Adrenal gland (tissue), 19 donors: ENCODE results near the gene CPD. TPM values are rescaled to one million over a fixed set of nuclear protein-coding genes. Genes with fewer than 3 reads are reported as not detected.

Experiments used
- DNase-seq, 7 donors: peaks; one replicate each; pipeline ENCODE4 v3.0.0-alpha.2; 2019 to 2020
- H3K27ac ChIP-seq, 5 donors: fragments of 200-600 bp; sonication (generic) in 4 of 5; 1 replicate in 3 of 5; 2 replicates in 2 of 5; pipeline versions ENCODE4 v1.5.1 to v1.8.0; 2016 to 2020; ENCODE audit warnings: mild to moderate bottlenecking in 1 of 5
- H3K27me3 ChIP-seq: fragments of 200-600 bp; 2 replicates; pipeline ENCODE4 v1.8.0; 2021
- H3K36me3 ChIP-seq, 2 donors: fragments of 200-600 bp; replicated peaks in 1 of 2; 1 replicate in 1 of 2; 2 replicates in 1 of 2; pipeline versions ENCODE4 v1.5.1 to v1.8.0; 2018 to 2022
- H3K4me1 ChIP-seq, 2 donors: fragments of 200-600 bp; replicated peaks in 1 of 2; 1 replicate in 1 of 2; 2 replicates in 1 of 2; pipeline versions ENCODE4 v1.5.1 to v1.8.0; 2018 to 2021
- H3K4me3 ChIP-seq, 4 donors: fragments of 200-600 bp; sonication (generic) in 3 of 4; one replicate each; pipeline ENCODE4 v1.5.1; 2016 to 2018
- H3K9me3 ChIP-seq, 3 donors: fragments of 200-600 bp; sonication (generic) in 1 of 3; replicated peaks in 1 of 3; 1 replicate in 2 of 3; 2 replicates in 1 of 3; pipeline versions ENCODE4 v1.5.1 to v1.8.0; 2016 to 2021
- CTCF ChIP-seq, 6 experiments: fragments of 450-650 bp in 4 of 6; fragments of 200-600 bp in 2 of 6; sonication (generic) in 1 of 6; IDR thresholded peaks; 1 replicate in 5 of 6; 2 replicates in 1 of 6; pipeline versions ENCODE4 v1.5.1 to v1.8.0; 2016 to 2021; ENCODE audit warnings: antibody characterized with exemption in 6 of 6, mild to moderate bottlenecking in 2 of 6, moderate library complexity in 1 of 6
- POLR2A ChIP-seq, 2 donors: fragments of 450-650 bp; IDR thresholded peaks; one replicate each; pipeline ENCODE4 v1.6.1; 2017; ENCODE audit warnings: antibody characterized with exemption in 2 of 2, mild to moderate bottlenecking in 2 of 2, moderate library complexity in 1 of 2
- WGBS, 4 donors: extraction: QIAGEN DNeasy Blood & Tissue Kit in 2 of 4; methylation state at CpG; one replicate each; pipeline versions ENCODE4 v1.1.5 to v1.1.7; 2013 to 2017; 5-methylcytosine and 5-hydroxymethylcytosine counted together
- intact Hi-C, 2 donors: fragments of 100-400 bp; cut with DNase I; formaldehyde crosslinking; loops; one replicate each; pipeline versions ENCODE4 v1.14.1 to v1.15.0; 2022 to 2023
- long read RNA-seq, 10 donors: library from polyadenylated mRNA in 3 of 10; unstranded in 2 of 10; stranded (forward) in 1 of 10; transcript quantifications; one replicate each; pipeline ENCODE4 v2.0.0 and lab custom pipeline, GENCODE V29; 2021 to 2026
- polyA plus RNA-seq, 3 donors: library from polyadenylated mRNA; stranded (reverse); fragments of 200-250 nt in 2 of 3; fragments of 350-450 nt in 1 of 3; fragmentation: Illumina TruSeq in 1 of 3; extraction: RNeasy Lipid Tissue Mini Kit (QIAGEN cat#74804) in 1 of 3; gene quantifications; one replicate each; pipeline ENCODE4 v1.2.3, GENCODE V29; 2013 to 2014
- total RNA-seq, 9 donors: library from RNA; depleted of rRNA in 4 of 9; stranded (reverse); fragments of >200 nt in 4 of 9; fragments of 120-200 nt in 1 of 9; fragmentation: NEBNext Ultra II Directional in 1 of 9; extraction: Animal tissue kit (Norgen Biotek cat#: 25700) in 1 of 9; gene quantifications; one replicate each; pipeline versions ENCODE4 v1.1.0 to v1.2.4, GENCODE V29; 2013 to 2023
- donor health status: healthy with polysubstance abuse.
- donor health status: Bipolar disorder and iron deficiency.
- donor health status: DM: yes; HTN: yes; CAD: no.
- donor health status: DM: no; HTN: no; CAD: no.
- donor health status: DM: no; HTN: no; CAD: no.
- donor health status: DM: yes; HTN: yes; CAD: no.

The CPD gene
- total RNA-seq (10 to 100 TPM; 27.2 to 52.8 (median 35.1) TPM), polyA plus RNA-seq (10 to 100 TPM in 1 of 3 donors, 1 to 10 TPM in 2; 4.2 to 22.2 (median 5.1) TPM)
- long read RNA-seq, donor 1, full-length matches to known transcripts: 3 of 3 reads
- long read RNA-seq, donor 1, partial matches to known transcripts: 0 of 3 reads
- long read RNA-seq, donor 1, other reads (novel, unspliced or antisense): 0 of 3 reads
- long read RNA-seq, donor 2, partial matches to known transcripts: 0 of 1 reads
- long read RNA-seq, donor 2, other reads (novel, unspliced or antisense): 0 of 1 reads
- long read RNA-seq, donor 3: 0 reads
- long read RNA-seq, donor 4, partial matches to known transcripts: 0 of 2 reads
- long read RNA-seq, donor 4, other reads (novel, unspliced or antisense): 2 of 2 reads
- long read RNA-seq, donor 5, full-length matches to known transcripts: 10 of 21 reads
- long read RNA-seq, donor 5, partial matches to known transcripts: 3 of 21 reads
- long read RNA-seq, donor 5, other reads (novel, unspliced or antisense): 8 of 21 reads
- long read RNA-seq, donor 6, full-length matches to known transcripts: 1 of 2 reads
- long read RNA-seq, donor 6, partial matches to known transcripts: 1 of 2 reads
- long read RNA-seq, donor 6, other reads (novel, unspliced or antisense): 0 of 2 reads
- long read RNA-seq, donor 7: 0 reads
- long read RNA-seq, donor 8, full-length matches to known transcripts: 6 of 6 reads
- long read RNA-seq, donor 8, partial matches to known transcripts: 0 of 6 reads
- long read RNA-seq, donor 8, other reads (novel, unspliced or antisense): 0 of 6 reads
- long read RNA-seq, donor 9: 0 reads
- long read RNA-seq, donor 10, full-length matches to known transcripts: 2 of 2 reads
- long read RNA-seq, donor 10, partial matches to known transcripts: 0 of 2 reads
- long read RNA-seq, donor 10, other reads (novel, unspliced or antisense): 0 of 2 reads

- TF ChIP-seq CTCF (IDR thresholded peaks at IDR 0.05) (peak in 3 of 6 experiments; percentile 7 to 35 (median 15)), POLR2A (IDR thresholded peaks at IDR 0.05) (peak; percentile 74 to 83)
- Histone ChIP-seq H3K9me3 (no peaks in the 10 kb centered on the region), H3K27me3 (no peaks in the 10 kb centered on the region), H3K4me3 (peak within 1 kb of the TSS; percentile 50 to 89 (median 79)), H3K36me3 (no peaks in the 10 kb centered on the region), H3K4me1 (peaks cover 13 to 40% of the 10 kb centered on the region in 2 donors), H3K27ac (peak within 1 kb of the TSS in 4 of 5 donors; percentile 38 to 90 (median 83))
- intact Hi-C loops: no loop called here
- WGBS, 4 donors: 0 to 2% (median 0%) methylated on average over 17 to 59 of the region's 59 CpGs
- DNase-seq: peak; percentile 95 to 99 (median 98)
These were observed at the start of gene CPD for GRCh38 chr17:30378825-30379302. TSS of gene CPD (plus strand) at chr17:30378927. CDS start at chr17:30378981, 54 bp downstream.

GRCh38 chr17:30332057-30332542 lies 46.6 kb upstream of the CPD start:
- H3K9me3 ChIP-seq: no peaks in the 10 kb centered on the region
- no peak overlapping the region for H3K4me3 ChIP-seq
- no peak overlapping the region for H3K27ac ChIP-seq
- TF ChIP-seq POLR2A (IDR thresholded peaks at IDR 0.05) (no peak), CTCF (IDR thresholded peaks at IDR 0.05) (no peak)
- intact Hi-C loops: loop anchor here in 1 of 2 donors (10.0 kb wide), 1 partner anchor 227 kb away; no protein-coding TSS in a partner anchor
- H3K4me1 ChIP-seq: no peaks in the 10 kb centered on the region
- no peak for DNase-seq
- no peaks in the 10 kb centered on the region for H3K27me3 ChIP-seq
- 56 to 66% (median 62%) methylated on average over 4 of the region's 4 CpGs for WGBS, 4 donors
- no peaks in the 10 kb centered on the region for H3K36me3 ChIP-seq

DNA sequence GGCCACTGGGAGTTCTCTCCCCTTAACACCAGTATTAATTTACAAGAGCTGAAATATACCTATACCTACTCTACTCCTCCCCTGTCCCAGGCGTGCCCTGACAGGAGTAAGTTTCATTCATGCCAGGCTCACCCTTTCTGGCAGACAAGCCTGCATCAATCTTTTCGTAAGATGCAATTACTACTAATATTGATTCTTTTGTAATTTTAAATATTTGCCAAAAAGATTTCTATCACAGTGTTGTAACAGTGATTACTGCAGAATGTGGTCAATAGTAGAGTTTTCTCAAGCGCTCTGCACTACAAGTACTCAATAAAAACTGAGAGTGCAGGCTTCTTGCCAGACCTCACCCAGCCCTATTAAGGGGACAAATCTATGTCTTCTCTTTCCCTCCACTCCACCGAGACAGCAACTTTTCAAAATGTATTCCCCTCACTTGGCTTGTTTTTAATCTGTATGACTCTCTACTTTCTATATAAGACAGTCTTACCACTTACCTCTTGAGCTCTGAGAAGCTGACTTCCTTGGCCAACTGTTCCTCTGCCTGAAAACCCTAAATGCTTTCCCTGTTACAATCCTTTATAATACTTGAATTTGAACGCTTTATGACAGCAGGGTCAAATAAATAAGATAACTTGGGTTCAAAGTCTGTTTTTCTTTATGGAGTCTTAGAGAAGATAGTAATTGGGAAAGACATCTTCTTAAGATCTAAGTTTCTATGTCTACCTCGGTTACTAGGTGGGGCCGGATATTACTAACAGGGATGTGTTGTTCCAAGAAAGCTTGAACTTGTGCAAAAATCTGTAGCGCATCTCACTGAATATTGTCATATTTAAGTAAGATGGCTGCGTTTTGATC lies 45.0 kb upstream of the CPD start, which contains the start of gene TMIGD1:
Gene TMIGD1 (minus strand): TSS at position 555 of the 858 bp plus-strand sequence. CDS start 1,924 bp downstream, outside the sequence.
- H3K27me3 ChIP-seq: no peaks in the 10 kb centered on the region
- WGBS, 4 donors: 83 to 89% (median 86%) methylated on average over 9 of the region's 9 CpGs
- no peaks in the 10 kb centered on the region for H3K9me3 ChIP-seq
- H3K4me3 ChIP-seq: no peak within 1 kb of the TSS
- no peaks in the 10 kb centered on the region for H3K36me3 ChIP-seq
- no peak for TF ChIP-seq POLR2A (IDR thresholded peaks at IDR 0.05)
- no peak for TF ChIP-seq CTCF (IDR thresholded peaks at IDR 0.05)
- no peaks in the 10 kb centered on the region for H3K4me1 ChIP-seq
- H3K27ac ChIP-seq: no peak within 1 kb of the TSS
- intact Hi-C loops: loop anchor here in 1 of 2 donors (10.0 kb wide), 1 partner anchor 229 kb away; no protein-coding TSS in a partner anchor
- DNase-seq: no peak
